AG10803 (cell line): ENCODE data around the gene HAL.

Experiments
- DNase-seq: peaks from one replicate; pipeline ENCODE4 v3.0.0; 2010; ENCODE audit warnings: low read depth
- H3K4me3 ChIP-seq: 2 replicates; pipeline ENCODE4 v1.5.1; 2011; ENCODE audit warnings: mild to moderate bottlenecking, low read length, control low read depth
- CTCF ChIP-seq: conservative IDR thresholded peaks from 2 replicates; pipeline ENCODE4 v1.5.1; 2011; ENCODE audit warnings: mild to moderate bottlenecking, low read length, control low read depth, inconsistent platforms

The HAL gene

GRCh38 chr12:95996034-95996658 is at the start of gene HAL:
TSS of gene HAL (minus strand) at chr12:95996344. CDS start at chr12:95995910, 434 bp downstream.
- peak; percentile 34 for DNase-seq
- no peak within 1 kb of the TSS for H3K4me3 ChIP-seq
- TF ChIP-seq CTCF = no peak

GRCh38 chr12:96045566-96045965 is 49.4 kb upstream of the HAL start:
- H3K4me3 ChIP-seq = no peak overlapping the region
- no peak for DNase-seq
- no peak for TF ChIP-seq CTCF

GRCh38 chr12:96044943-96045290 is 48.8 kb upstream of the HAL start:
- no peak for DNase-seq
- H3K4me3 ChIP-seq = no peak overlapping the region
- TF ChIP-seq CTCF = no peak

GRCh38 chr12:96044017-96044942 is 48.1 kb upstream of the HAL start:
- DNase-seq = peak; percentile 75
- no peak for TF ChIP-seq CTCF
- H3K4me3 ChIP-seq = no peak overlapping the region

GRCh38 chr12:96041181-96041580 is 45.0 kb upstream of the HAL start:
- DNase-seq = no peak
- TF ChIP-seq CTCF = no peak
- H3K4me3 ChIP-seq = no peak overlapping the region

- no peak overlapping the region for H3K4me3 ChIP-seq
- TF ChIP-seq CTCF = no peak
- DNase-seq = no peak
Measured at GRCh38 chr12:96040305-96041133, 44.4 kb upstream of the HAL start.
